Vagina (tissue), 2 donors: ENCODE data around the gene ZNF804A.

Experiments used
- CTCF ChIP-seq, 3 experiments: fragments of 450-650 bp in 2 of 3; fragments of 200-600 bp in 1 of 3; sonication (generic) in 1 of 3; IDR thresholded peaks; one replicate each; pipeline ENCODE4 v1.5.1; 2017 to 2019; ENCODE audit warnings: antibody characterized with exemption in 3 of 3, mild to moderate bottlenecking in 2 of 3, moderate library complexity in 2 of 3
- POLR2A ChIP-seq, 2 donors: fragments of 450-650 bp; IDR thresholded peaks; one replicate each; pipeline ENCODE4 v1.6.1; 2017; ENCODE audit warnings: antibody characterized with exemption in 2 of 2, mild to moderate bottlenecking in 2 of 2, moderate library complexity in 2 of 2

GRCh38 chr2:184769023-184769422 lies 170.7 kb downstream of the ZNF804A start:
- TF ChIP-seq POLR2A (IDR thresholded peaks at IDR 0.05) (no peak), CTCF (IDR thresholded peaks at IDR 0.05) (no peak)
